ENCODE results near the gene ELK4. TPM values are rescaled to one million over a fixed set of nuclear protein-coding genes. Genes with fewer than 3 reads are reported as not detected.

Gene ELK4
- total and polyA plus RNA-seq, 2 of the 8 experiments (the other 6 are each of a cell fraction or from before 2014, with no cell fraction given): 2.9 to 26.3 TPM

DNA sequence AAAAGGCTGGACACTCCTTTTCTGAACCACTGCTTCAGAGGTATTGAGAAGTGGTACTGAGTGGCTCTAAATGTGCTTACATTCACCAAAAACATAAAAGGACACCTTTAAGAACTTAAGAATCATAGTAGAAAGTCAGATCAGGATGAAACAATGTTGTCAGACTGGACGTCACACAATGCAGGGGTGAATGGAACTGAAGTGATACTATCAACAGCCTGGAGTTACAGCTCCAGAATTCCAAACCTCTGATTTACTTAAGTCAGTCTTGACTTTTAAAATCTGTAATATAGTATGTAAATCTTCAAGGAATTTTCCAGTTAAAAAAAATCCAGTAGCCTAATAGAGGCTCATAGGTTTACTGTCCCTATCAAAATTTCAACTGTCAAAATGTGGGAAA lies 19.3 kb downstream of the ELK4 start:
- H3K36me3 ChIP-seq (ENCODE audit: control insufficient read depth in 2 of 4, insufficient read depth in 4 of 4, low read length in 3 of 4): peaks cover 7 to 61% (median 23%) of the 10 kb centered on the region in 4 experiments; a peak in 7 of 8 replicates
- TF ChIP-seq SRF (IDR thresholded peaks at IDR 0.05; ENCODE audit: low read depth, low read length) (no peak), RBBP5 (IDR thresholded peaks at IDR 0.05; ENCODE audit: borderline replicate concordance, low read depth, low read length) (no peak), RNF2 (IDR thresholded peaks at IDR 0.05; ENCODE audit: borderline replicate concordance, low read depth, low read length, missing control alignments, poor library complexity, severe bottlenecking) (no peak), SP1 (IDR thresholded peaks at IDR 0.05; ENCODE audit: low read depth, low read length) (no peak), KDM5A (IDR thresholded peaks at IDR 0.05; ENCODE audit: low read length) (no peak), HDAC2 (IDR thresholded peaks at IDR 0.05; ENCODE audit: borderline replicate concordance in 1 of 2, low read depth in 2 of 2, low read length in 2 of 2) (no peak), NANOG (IDR thresholded peaks at IDR 0.05; ENCODE audit: insufficient read depth, low read depth, low read length, poor library complexity, severe bottlenecking) (no peak), SP2 (IDR thresholded peaks at IDR 0.05; ENCODE audit: low read length) (no peak), FOSL1 (IDR thresholded peaks at IDR 0.05; ENCODE audit: insufficient read depth, low read depth, low read length) (no peak)
- TF ChIP-seq, protein P1, sequence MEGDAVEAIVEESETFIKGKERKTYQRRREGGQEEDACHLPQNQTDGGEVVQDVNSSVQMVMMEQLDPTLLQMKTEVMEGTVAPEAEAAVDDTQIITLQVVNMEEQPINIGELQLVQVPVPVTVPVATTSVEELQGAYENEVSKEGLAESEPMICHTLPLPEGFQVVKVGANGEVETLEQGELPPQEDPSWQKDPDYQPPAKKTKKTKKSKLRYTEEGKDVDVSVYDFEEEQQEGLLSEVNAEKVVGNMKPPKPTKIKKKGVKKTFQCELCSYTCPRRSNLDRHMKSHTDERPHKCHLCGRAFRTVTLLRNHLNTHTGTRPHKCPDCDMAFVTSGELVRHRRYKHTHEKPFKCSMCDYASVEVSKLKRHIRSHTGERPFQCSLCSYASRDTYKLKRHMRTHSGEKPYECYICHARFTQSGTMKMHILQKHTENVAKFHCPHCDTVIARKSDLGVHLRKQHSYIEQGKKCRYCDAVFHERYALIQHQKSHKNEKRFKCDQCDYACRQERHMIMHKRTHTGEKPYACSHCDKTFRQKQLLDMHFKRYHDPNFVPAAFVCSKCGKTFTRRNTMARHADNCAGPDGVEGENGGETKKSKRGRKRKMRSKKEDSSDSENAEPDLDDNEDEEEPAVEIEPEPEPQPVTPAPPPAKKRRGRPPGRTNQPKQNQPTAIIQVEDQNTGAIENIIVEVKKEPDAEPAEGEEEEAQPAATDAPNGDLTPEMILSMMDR (IDR thresholded peaks at IDR 0.05; ENCODE audit: control extremely low read depth in 1 of 3, insufficient read depth in 1 of 3, low read depth in 1 of 3, low read length in 3 of 3): no peak

More for the DNA sequence above, 19.3 kb downstream of the ELK4 start:
- H3K18ac ChIP-seq (ENCODE audit: extremely low read depth, low read length): no peak overlapping the region
- no peak overlapping the region for H3K23ac ChIP-seq (ENCODE audit: insufficient read length)
- no peak overlapping the region for H2AFZ ChIP-seq (ENCODE audit: low read length)
- H3K27ac ChIP-seq (ENCODE audit: low read depth, low read length): no peak overlapping the region
- H3K9ac ChIP-seq (replicated peaks in 1 of 4; ENCODE audit: extremely low read depth in 1 of 4, low read depth in 3 of 4, low read length in 3 of 4): no peak overlapping the region
- H3K79me2 ChIP-seq (ENCODE audit: control insufficient read depth in 1 of 2, insufficient read depth in 2 of 2, low read length in 2 of 2): 0 out of 4 replicates have a peak, but pooled peaks cover 0 to 7% of the 10 kb centered on the region in 2 experiments
- no peaks in the 10 kb centered on the region for H3K4me1 ChIP-seq (replicated peaks in 1 of 4; ENCODE audit: control insufficient read depth in 3 of 4, insufficient read depth in 4 of 4, low read length in 3 of 4)
- H2AK5ac ChIP-seq (ENCODE audit: low read depth, low read length): no peak overlapping the region
- ChIA-PET CTCF (ENCODE audit: partially characterized antibody) (interaction anchor here (0.6 to 2.2 kb wide), 3 partner anchors 21 to 46 kb away, joined by 3 to 10 read pairs (median 7); no protein-coding TSS in a partner anchor), POLR2A (ENCODE audit: partially characterized antibody) (interaction anchor here (1.6 kb wide), 1 partner anchor 14 kb away, joined by 3 read pairs; no protein-coding TSS in a partner anchor)
- no peak overlapping the region for H2BK5ac ChIP-seq (ENCODE audit: low read depth, low read length)
- no peak overlapping the region for H2BK20ac ChIP-seq (ENCODE audit: low read length)
- H3K4me2 ChIP-seq (ENCODE audit: insufficient read depth in 1 of 2, low read depth in 2 of 2, low read length in 2 of 2): no peak overlapping the region
- H2BK15ac ChIP-seq (ENCODE audit: low read length): no peak overlapping the region
- H4K91ac ChIP-seq (replicated peaks; ENCODE audit: insufficient read length, low read length): no peak overlapping the region
- WGBS, 2 experiments (ENCODE audit: extremely low coverage in 1 of 2, insufficient coverage in 1 of 2, insufficient read length in 1 of 2, insufficient replicate concordance in 2 of 2, low coverage in 1 of 2, low lambda C conversion rate in 2 of 2, missing lambda C conversion rate in 1 of 2): 83% methylated on average over 1 of the region's 1 CpG; no CpG with 5 or more reads in 1 of the 2 experiments
- H4K20me1 ChIP-seq (replicated peaks in 1 of 2; ENCODE audit: control insufficient read depth in 1 of 2, insufficient read depth in 2 of 2, low read length in 2 of 2): no peaks in the 10 kb centered on the region
- H3K4ac ChIP-seq (replicated peaks; ENCODE audit: insufficient read length, low read depth, low read length): no peak overlapping the region
- H4K8ac ChIP-seq (ENCODE audit: extremely low read depth, insufficient read depth, low read length): no peak overlapping the region
- no peak overlapping the region for H2BK120ac ChIP-seq (replicated peaks; ENCODE audit: low read depth, low read length)
- no peak overlapping the region for H4K5ac ChIP-seq (ENCODE audit: insufficient read length, low read depth, low read length)
- DNase-seq (ENCODE audit: low read depth in 1 of 2, low spot score in 2 of 2): no peak
- no peak overlapping the region for H3K56ac ChIP-seq (replicated peaks; ENCODE audit: insufficient read length, low read depth, low read length)
- peaks cover 2% of the 10 kb centered on the region; the same call in 1 of the 2 replicates for H3K23me2 ChIP-seq (ENCODE audit: low read depth, low read length)
- no peak overlapping the region for H2BK12ac ChIP-seq (ENCODE audit: low read depth, low read length)
- H3K27me3 ChIP-seq (replicated peaks in 1 of 4; ENCODE audit: control insufficient read depth in 3 of 4, extremely low read depth in 1 of 4, insufficient read depth in 3 of 4, low read length in 3 of 4): peaks cover 0 to 2% (median 0%) of the 10 kb centered on the region in 4 experiments; a peak in 1 of 7 replicates
- no peak overlapping the region for H3K4me3 ChIP-seq (ENCODE audit: extremely low read depth in 1 of 4, insufficient read depth in 2 of 4, low read depth in 3 of 4, low read length in 4 of 4)
- H3K79me1 ChIP-seq (ENCODE audit: low read depth, low read length): no peaks in the 10 kb centered on the region; the same call in 1 of the 2 replicates
- H3K9me3 ChIP-seq (ENCODE audit: insufficient read depth in 2 of 2, low read depth in 1 of 2, low read length in 1 of 2): no peaks in the 10 kb centered on the region
- no peak for FAIRE-seq
- no peak overlapping the region for H3K14ac ChIP-seq (ENCODE audit: insufficient read length)
